Measurements from ENCODE around the gene FAM240A. TPM values are rescaled to one million over a fixed set of nuclear protein-coding genes. Genes with fewer than 3 reads are reported as not detected.
"Not testable (repeated sequence)": the region's sequence is repeated elsewhere in the genome, so short reads cannot be mapped to it uniquely, and the experiment has no call there.

The FAM240A gene
- total and polyA plus RNA-seq, 4 donors, result not detected

DNA sequence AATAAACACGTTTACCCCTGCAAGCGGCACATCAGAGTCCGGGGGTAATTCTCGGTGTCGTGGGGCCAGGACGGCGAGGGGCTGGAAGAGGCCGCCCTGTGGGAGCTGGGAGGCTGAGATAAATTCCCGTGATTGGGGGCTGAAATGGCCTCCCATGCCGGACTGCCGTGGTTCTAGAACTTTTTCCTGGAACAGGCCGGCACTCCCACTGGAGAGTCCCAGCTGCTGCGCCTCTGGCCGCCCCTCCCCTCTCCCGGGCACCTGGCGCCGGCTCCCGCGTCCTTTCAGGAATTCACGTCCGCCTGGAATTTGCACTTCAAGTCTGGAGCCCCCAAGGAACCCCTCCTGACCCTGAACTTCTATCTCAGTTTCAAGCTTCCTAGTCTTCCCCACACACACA, 35.4 kb upstream of the FAM240A start:
- Histone ChIP-seq H3K27me3 (ENCODE audit: control insufficient read depth in 4 of 4, insufficient read depth in 4 of 4, low read length in 3 of 4) (no peaks in the 10 kb centered on the region), H3K4me1 (ENCODE audit: control insufficient read depth in 4 of 4, insufficient read depth in 4 of 4, low read length in 3 of 4) (peaks cover 9 to 28% (median 17%) of the 10 kb centered on the region in 4 donors), H3K27ac (ENCODE audit: low read depth in 1 of 2, low read length in 2 of 2) (no peak overlapping the region), H3K36me3 (ENCODE audit: control insufficient read depth in 4 of 4, insufficient read depth in 3 of 4, low read depth in 1 of 4, low read length in 3 of 4) (no peaks in the 10 kb centered on the region), H3K9ac (ENCODE audit: low read depth in 1 of 2, low read length in 2 of 2) (no peak overlapping the region), H3K4me3 (ENCODE audit: low read depth in 1 of 3, low read length in 3 of 3) (no peak overlapping the region), H3K9me3 (ENCODE audit: control insufficient read depth in 4 of 4, low read length in 3 of 4) (no peaks in the 10 kb centered on the region)
- TF ChIP-seq GABPA (IDR thresholded peaks at IDR 0.05 in 1 of 2, conservative IDR thresholded peaks at IDR 0.05 in 1 of 2) (no peak), TAF1 (conservative IDR thresholded peaks at IDR 0.05) (no peak), RXRA (IDR thresholded peaks at IDR 0.05) (no peak), EGR1 (IDR thresholded peaks at IDR 0.05; ENCODE audit: low read depth in 2 of 2) (no peak), YY1 (IDR thresholded peaks at IDR 0.05) (no peak), RAD21 (IDR thresholded peaks at IDR 0.05) (no peak), FOXA1 (IDR thresholded peaks at IDR 0.05) (no peak), HNF4G (IDR thresholded peaks at IDR 0.05) (no peak), FOXA2 (IDR thresholded peaks at IDR 0.05) (no peak), NR2F2 (IDR thresholded peaks at IDR 0.05) (no peak), HNF4A (conservative IDR thresholded peaks at IDR 0.05) (no peak), ZBTB33 (IDR thresholded peaks at IDR 0.05) (no peak), JUND (IDR thresholded peaks at IDR 0.05) (no peak)
- TF ChIP-seq, protein P1, sequence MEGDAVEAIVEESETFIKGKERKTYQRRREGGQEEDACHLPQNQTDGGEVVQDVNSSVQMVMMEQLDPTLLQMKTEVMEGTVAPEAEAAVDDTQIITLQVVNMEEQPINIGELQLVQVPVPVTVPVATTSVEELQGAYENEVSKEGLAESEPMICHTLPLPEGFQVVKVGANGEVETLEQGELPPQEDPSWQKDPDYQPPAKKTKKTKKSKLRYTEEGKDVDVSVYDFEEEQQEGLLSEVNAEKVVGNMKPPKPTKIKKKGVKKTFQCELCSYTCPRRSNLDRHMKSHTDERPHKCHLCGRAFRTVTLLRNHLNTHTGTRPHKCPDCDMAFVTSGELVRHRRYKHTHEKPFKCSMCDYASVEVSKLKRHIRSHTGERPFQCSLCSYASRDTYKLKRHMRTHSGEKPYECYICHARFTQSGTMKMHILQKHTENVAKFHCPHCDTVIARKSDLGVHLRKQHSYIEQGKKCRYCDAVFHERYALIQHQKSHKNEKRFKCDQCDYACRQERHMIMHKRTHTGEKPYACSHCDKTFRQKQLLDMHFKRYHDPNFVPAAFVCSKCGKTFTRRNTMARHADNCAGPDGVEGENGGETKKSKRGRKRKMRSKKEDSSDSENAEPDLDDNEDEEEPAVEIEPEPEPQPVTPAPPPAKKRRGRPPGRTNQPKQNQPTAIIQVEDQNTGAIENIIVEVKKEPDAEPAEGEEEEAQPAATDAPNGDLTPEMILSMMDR (IDR thresholded peaks at IDR 0.05; ENCODE audit: low read depth, low read length, missing input control), result no peak
- TF ChIP-seq, protein P2, sequence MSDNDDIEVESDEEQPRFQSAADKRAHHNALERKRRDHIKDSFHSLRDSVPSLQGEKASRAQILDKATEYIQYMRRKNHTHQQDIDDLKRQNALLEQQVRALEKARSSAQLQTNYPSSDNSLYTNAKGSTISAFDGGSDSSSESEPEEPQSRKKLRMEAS (IDR thresholded peaks at IDR 0.05), result no peak
- TF ChIP-seq, protein P3, sequence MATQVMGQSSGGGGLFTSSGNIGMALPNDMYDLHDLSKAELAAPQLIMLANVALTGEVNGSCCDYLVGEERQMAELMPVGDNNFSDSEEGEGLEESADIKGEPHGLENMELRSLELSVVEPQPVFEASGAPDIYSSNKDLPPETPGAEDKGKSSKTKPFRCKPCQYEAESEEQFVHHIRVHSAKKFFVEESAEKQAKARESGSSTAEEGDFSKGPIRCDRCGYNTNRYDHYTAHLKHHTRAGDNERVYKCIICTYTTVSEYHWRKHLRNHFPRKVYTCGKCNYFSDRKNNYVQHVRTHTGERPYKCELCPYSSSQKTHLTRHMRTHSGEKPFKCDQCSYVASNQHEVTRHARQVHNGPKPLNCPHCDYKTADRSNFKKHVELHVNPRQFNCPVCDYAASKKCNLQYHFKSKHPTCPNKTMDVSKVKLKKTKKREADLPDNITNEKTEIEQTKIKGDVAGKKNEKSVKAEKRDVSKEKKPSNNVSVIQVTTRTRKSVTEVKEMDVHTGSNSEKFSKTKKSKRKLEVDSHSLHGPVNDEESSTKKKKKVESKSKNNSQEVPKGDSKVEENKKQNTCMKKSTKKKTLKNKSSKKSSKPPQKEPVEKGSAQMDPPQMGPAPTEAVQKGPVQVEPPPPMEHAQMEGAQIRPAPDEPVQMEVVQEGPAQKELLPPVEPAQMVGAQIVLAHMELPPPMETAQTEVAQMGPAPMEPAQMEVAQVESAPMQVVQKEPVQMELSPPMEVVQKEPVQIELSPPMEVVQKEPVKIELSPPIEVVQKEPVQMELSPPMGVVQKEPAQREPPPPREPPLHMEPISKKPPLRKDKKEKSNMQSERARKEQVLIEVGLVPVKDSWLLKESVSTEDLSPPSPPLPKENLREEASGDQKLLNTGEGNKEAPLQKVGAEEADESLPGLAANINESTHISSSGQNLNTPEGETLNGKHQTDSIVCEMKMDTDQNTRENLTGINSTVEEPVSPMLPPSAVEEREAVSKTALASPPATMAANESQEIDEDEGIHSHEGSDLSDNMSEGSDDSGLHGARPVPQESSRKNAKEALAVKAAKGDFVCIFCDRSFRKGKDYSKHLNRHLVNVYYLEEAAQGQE (IDR thresholded peaks at IDR 0.05), result no peak
- DNase-seq (ENCODE audit: low spot score), result no peak
- WGBS, result 70% methylated on average over 21 of the region's 21 CpGs

GRCh38 chr3:46577580-46578249, 34.6 kb upstream of the FAM240A start:
- not testable (repeated sequence) for H3K9me3 ChIP-seq (ENCODE audit: control insufficient read depth in 4 of 4, low read length in 3 of 4); H3K4me3 ChIP-seq (ENCODE audit: low read depth in 1 of 3, low read length in 3 of 3); DNase-seq (ENCODE audit: low spot score); H3K27ac ChIP-seq (ENCODE audit: low read depth in 1 of 2, low read length in 2 of 2); H3K36me3 ChIP-seq (ENCODE audit: control insufficient read depth in 4 of 4, insufficient read depth in 3 of 4, low read depth in 1 of 4, low read length in 3 of 4); H3K9ac ChIP-seq (ENCODE audit: low read depth in 1 of 2, low read length in 2 of 2); H3K27me3 ChIP-seq (ENCODE audit: control insufficient read depth in 4 of 4, insufficient read depth in 4 of 4, low read length in 3 of 4)
- 74% methylated on average over 18 of the region's 18 CpGs for WGBS
- peaks cover 12 to 33% (median 22%) of the 10 kb centered on the region in 4 donors for H3K4me1 ChIP-seq (ENCODE audit: control insufficient read depth in 4 of 4, insufficient read depth in 4 of 4, low read length in 3 of 4)
